Upper lobe of left lung (tissue), 6 donors: ENCODE results near the gene RPS5. TPM values are rescaled to one million over a fixed set of nuclear protein-coding genes. Genes with fewer than 3 reads are reported as not detected.
"Not testable (repeated sequence)": the region's sequence is repeated elsewhere in the genome, so short reads cannot be mapped to it uniquely, and the experiment has no call there.

Source experiments
- ATAC-seq, 2 donors: fragments of 200-7000 bp; cut with Tn5 transposase; one replicate each; pipeline ENCODE4 v1.9.1; 2022; ENCODE audit warnings: mild to moderate bottlenecking in 2 of 2, moderate library complexity in 2 of 2; ENCODE audit not compliant: low FRiP score in 2 of 2
- DNase-seq, 2 donors: peaks; one replicate each; pipeline ENCODE4 v3.0.0-alpha.2; 2019 to 2020
- H3K27ac ChIP-seq, 4 donors: fragments of 200-600 bp; sonication (generic); one replicate each; pipeline ENCODE4 v1.5.1; 2016 to 2019
- H3K27me3 ChIP-seq, 4 donors: fragments of 200-600 bp; sonication (generic); one replicate each; pipeline ENCODE4 v1.5.1; 2017 to 2019
- H3K36me3 ChIP-seq, 4 donors: fragments of 200-600 bp; sonication (generic); one replicate each; pipeline ENCODE4 v1.5.1; 2016 to 2019
- H3K4me1 ChIP-seq, 4 donors: fragments of 200-600 bp; sonication (generic); one replicate each; pipeline ENCODE4 v1.5.1; 2018 to 2019
- H3K4me3 ChIP-seq, 4 donors: fragments of 200-600 bp; sonication (generic); one replicate each; pipeline ENCODE4 v1.5.1; 2017 to 2019; ENCODE audit warnings: mild to moderate bottlenecking in 2 of 4, moderate library complexity in 1 of 4
- H3K9me3 ChIP-seq, 4 donors: fragments of 200-600 bp; sonication (generic); one replicate each; pipeline ENCODE4 v1.5.1; 2018 to 2019
- EP300 ChIP-seq, 4 donors: sonication (generic); formaldehyde crosslinking; IDR thresholded peaks; one replicate each; pipeline ENCODE4 v1.5.1; 2017; ENCODE audit warnings: antibody characterized with exemption in 4 of 4, control low read depth in 2 of 4
- POLR2A ChIP-seq, 4 donors: fragments of 450-650 bp; IDR thresholded peaks; one replicate each; pipeline ENCODE4 v1.5.1; 2016 to 2017; ENCODE audit warnings: antibody characterized with exemption in 4 of 4, mild to moderate bottlenecking in 2 of 4
- POLR2AphosphoS5 ChIP-seq, 2 donors: sonication (generic); formaldehyde crosslinking; IDR thresholded peaks; one replicate each; pipeline ENCODE4 v1.5.1; 2017; ENCODE audit warnings: antibody characterized with exemption in 2 of 2
- WGBS, 2 donors: methylation state at CpG; one replicate each; pipeline ENCODE4 v1.1.5; 2017 to 2018; 5-methylcytosine and 5-hydroxymethylcytosine counted together
- total RNA-seq, 6 donors: library from RNA; depleted of rRNA in 4 of 6; stranded (reverse); fragments of >200 nt in 4 of 6; gene quantifications; one replicate each; pipeline versions ENCODE4 v1.1.0 to v1.2.1, GENCODE V29; 2016 to 2021
- TF ChIP-seq, protein P1 (sequence below), 6 experiments: fragments of 450-650 bp in 4 of 6; fragments of 200-600 bp in 2 of 6; sonication (generic) in 2 of 6; IDR thresholded peaks; one replicate each; pipeline ENCODE4 v1.5.1; 2016 to 2019; ENCODE audit warnings: antibody characterized with exemption in 6 of 6
- donor health status: DM: no; HTN: no; CAD: no; lungs with moderate emphysema.
- donor health status: DM: no; HTN: yes; CAD: no; lungs with severe emphysema.

RPS5 gene
- total RNA-seq, 6 donors from 2014 or later, result 291 to 1,408 (median 829) TPM

DNA sequence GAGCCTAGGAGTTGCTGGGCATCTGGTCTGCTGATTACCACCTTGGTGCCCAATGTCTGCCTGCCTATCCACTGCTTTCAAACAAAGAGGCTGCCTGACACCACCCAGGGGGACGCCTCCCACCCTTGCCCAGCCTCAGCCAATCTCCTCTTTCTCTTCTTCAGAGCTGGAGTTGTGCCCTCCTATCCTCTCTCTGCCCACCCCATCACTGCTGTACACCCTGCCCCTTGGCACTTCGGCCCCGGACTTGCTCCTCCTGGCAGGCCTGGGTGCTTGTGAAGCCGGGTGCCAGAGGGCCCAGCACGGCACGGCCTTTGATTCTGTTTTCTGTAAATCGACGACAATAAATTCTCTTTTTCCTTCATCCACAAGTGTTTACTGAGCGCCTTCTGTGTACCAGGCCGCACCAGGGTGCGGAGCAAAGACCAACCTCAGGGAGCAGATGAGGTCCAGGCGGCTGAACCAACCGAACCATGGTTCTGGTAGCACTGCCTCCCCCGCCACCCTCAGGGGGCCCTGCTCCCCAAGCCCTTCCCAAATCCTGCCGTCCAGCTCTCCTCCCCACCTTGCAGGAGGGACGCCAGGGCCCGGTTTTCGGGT is 13.3 kb downstream of the RPS5 start:
- no peaks in the 10 kb centered on the region for H3K9me3 ChIP-seq
- H3K4me3 ChIP-seq, result peak overlapping the region; percentile 57 to 70 (median 65)
- DNase-seq (peak in 1 of 2 donors; percentile 66), ATAC-seq (no peak)
- TF ChIP-seq POLR2A (IDR thresholded peaks at IDR 0.05), result no peak
- peaks cover 0 to 9% (median 4%) of the 10 kb centered on the region in 4 donors for H3K27me3 ChIP-seq
- peaks cover 18 to 33% (median 24%) of the 10 kb centered on the region in 4 donors for H3K4me1 ChIP-seq
- WGBS, 2 donors, result 57 to 58% methylated on average over 18 of the region's 18 CpGs
- H3K36me3 ChIP-seq, result peaks cover 0 to under 1% (median 0%) of the 10 kb centered on the region in 4 donors
- peak overlapping the region in 2 of 4 donors; percentile 30 to 63 for H3K27ac ChIP-seq

- TF ChIP-seq POLR2AphosphoS5 (IDR thresholded peaks at IDR 0.05) (peak; percentile 84 to 96), POLR2A (IDR thresholded peaks at IDR 0.05) (peak in 3 of 4 donors; percentile 67 to 89 (median 81)), EP300 (IDR thresholded peaks at IDR 0.05) (peak in 1 of 4 donors; percentile 26)
- TF ChIP-seq, protein P1, sequence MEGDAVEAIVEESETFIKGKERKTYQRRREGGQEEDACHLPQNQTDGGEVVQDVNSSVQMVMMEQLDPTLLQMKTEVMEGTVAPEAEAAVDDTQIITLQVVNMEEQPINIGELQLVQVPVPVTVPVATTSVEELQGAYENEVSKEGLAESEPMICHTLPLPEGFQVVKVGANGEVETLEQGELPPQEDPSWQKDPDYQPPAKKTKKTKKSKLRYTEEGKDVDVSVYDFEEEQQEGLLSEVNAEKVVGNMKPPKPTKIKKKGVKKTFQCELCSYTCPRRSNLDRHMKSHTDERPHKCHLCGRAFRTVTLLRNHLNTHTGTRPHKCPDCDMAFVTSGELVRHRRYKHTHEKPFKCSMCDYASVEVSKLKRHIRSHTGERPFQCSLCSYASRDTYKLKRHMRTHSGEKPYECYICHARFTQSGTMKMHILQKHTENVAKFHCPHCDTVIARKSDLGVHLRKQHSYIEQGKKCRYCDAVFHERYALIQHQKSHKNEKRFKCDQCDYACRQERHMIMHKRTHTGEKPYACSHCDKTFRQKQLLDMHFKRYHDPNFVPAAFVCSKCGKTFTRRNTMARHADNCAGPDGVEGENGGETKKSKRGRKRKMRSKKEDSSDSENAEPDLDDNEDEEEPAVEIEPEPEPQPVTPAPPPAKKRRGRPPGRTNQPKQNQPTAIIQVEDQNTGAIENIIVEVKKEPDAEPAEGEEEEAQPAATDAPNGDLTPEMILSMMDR (IDR thresholded peaks at IDR 0.05), result no peak
- DNase-seq, result peak; percentile 98 to 99
- Histone ChIP-seq H3K27me3 (peaks cover 0 to 8% (median under 1%) of the 10 kb centered on the region in 4 donors), H3K9me3 (no peaks in the 10 kb centered on the region), H3K27ac (peak overlapping the region; percentile 64 to 85 (median 70)), H3K36me3 (no peaks in the 10 kb centered on the region), H3K4me3 (peak overlapping the region; percentile 57 to 70 (median 65)), H3K4me1 (peaks cover 15 to 26% (median 18%) of the 10 kb centered on the region in 4 donors)
- 4% methylated on average over 47 to 77 of the region's 80 CpGs for WGBS, 2 donors
- peak; percentile 99 for ATAC-seq
Observed at GRCh38 chr19:58400916-58401839, 14.1 kb downstream of the RPS5 start.

GRCh38 chr19:58401840-58402421 is 14.9 kb downstream of the RPS5 start:
- ATAC-seq, result no peak
- H3K4me1 ChIP-seq, result peaks cover 15 to 24% (median 18%) of the 10 kb centered on the region in 4 donors
- peak overlapping the region in 3 of 4 donors; percentile 57 to 70 (median 67) for H3K4me3 ChIP-seq
- WGBS, 2 donors, result 23 to 29% methylated on average over 21 to 23 of the region's 23 CpGs
- peaks cover 0 to 2% (median 0%) of the 10 kb centered on the region in 4 donors for H3K27me3 ChIP-seq
- peak overlapping the region; percentile 64 to 85 (median 70) for H3K27ac ChIP-seq
- TF ChIP-seq, protein P1 (IDR thresholded peaks at IDR 0.05), result no peak
- TF ChIP-seq EP300 (IDR thresholded peaks at IDR 0.05) (no peak), POLR2A (IDR thresholded peaks at IDR 0.05) (no peak), POLR2AphosphoS5 (IDR thresholded peaks at IDR 0.05) (no peak)
- no peaks in the 10 kb centered on the region for H3K36me3 ChIP-seq
- DNase-seq, result peak in 1 of 2 donors; percentile 54
- no peaks in the 10 kb centered on the region for H3K9me3 ChIP-seq

GRCh38 chr19:58403920-58404478 is 16.9 kb downstream of the RPS5 start:
- ATAC-seq, H3K27me3 ChIP-seq, H3K4me3 ChIP-seq, H3K27ac ChIP-seq, DNase-seq, H3K36me3 ChIP-seq, H3K9me3 ChIP-seq: not testable (repeated sequence)
- WGBS, 2 donors, result 67 to 72% methylated on average over 5 of the region's 5 CpGs
- peaks cover 24 to 35% (median 27%) of the 10 kb centered on the region in 4 donors for H3K4me1 ChIP-seq

- no peaks in the 10 kb centered on the region for H3K9me3 ChIP-seq
- DNase-seq, result no peak
- H3K36me3 ChIP-seq, result no peaks in the 10 kb centered on the region
- WGBS, 2 donors, result 67 to 87% methylated on average over 6 to 10 of the region's 10 CpGs
- no peak for TF ChIP-seq EP300 (IDR thresholded peaks at IDR 0.05)
- TF ChIP-seq, protein P1 (IDR thresholded peaks at IDR 0.05), result peak in 3 of 6 experiments; percentile 27 to 33 (median 28)
- no peak for ATAC-seq
- H3K27me3 ChIP-seq, result no peaks in the 10 kb centered on the region
- peak overlapping the region in 3 of 4 donors; percentile 75 to 86 (median 78) for H3K4me3 ChIP-seq
- peaks cover 21 to 33% (median 25%) of the 10 kb centered on the region in 4 donors for H3K4me1 ChIP-seq
- peak overlapping the region in 3 of 4 donors; percentile 78 to 91 (median 88) for H3K27ac ChIP-seq
Observed at GRCh38 chr19:58406818-58407657, 20.0 kb downstream of the RPS5 start.
